Nephron (organoid): ENCODE measurements around the gene MAP4K3.
"Not testable (repeated sequence)": the region's sequence is repeated elsewhere in the genome, so short reads cannot be mapped to it uniquely, and the experiment has no call there.

Experiments used
- H3K27ac Mint-ChIP-seq, 3 experiments: 2 replicates each; pipeline ENCODE4 v1.8.0; 2020; ENCODE audit warnings: mixed read lengths in 3 of 3, mild to moderate bottlenecking in 2 of 3, moderate library complexity in 1 of 3
- H3K27me3 Mint-ChIP-seq: 2 replicates; pipeline ENCODE4 v1.8.0; 2021; ENCODE audit warnings: low read depth, mild to moderate bottlenecking, moderate library complexity, mixed read lengths
- H3K36me3 Mint-ChIP-seq: 2 replicates; pipeline ENCODE4 v1.8.0; 2020; ENCODE audit warnings: low read depth, mixed read lengths
- H3K4me1 Mint-ChIP-seq: 2 replicates; pipeline ENCODE4 v1.8.0; 2020; ENCODE audit warnings: mixed read lengths
- H3K4me3 Mint-ChIP-seq, 3 experiments: 2 replicates each; pipeline ENCODE4 v1.8.0; 2020; ENCODE audit warnings: mild to moderate bottlenecking in 3 of 3, mixed read lengths in 3 of 3, moderate library complexity in 2 of 3
- H3K9me3 Mint-ChIP-seq: 2 replicates; pipeline ENCODE4 v1.8.0; 2020; ENCODE audit warnings: mixed read lengths
- TF ChIP-seq, protein P1 (sequence below), 3 experiments: fragments of 200-600 bp; sonication (generic); IDR thresholded peaks; one replicate each; pipeline ENCODE4 v1.5.0; 2021; ENCODE audit warnings: antibody characterized with exemption in 3 of 3; ENCODE audit not compliant: unreplicated experiment in 3 of 3

MAP4K3 gene

DNA sequence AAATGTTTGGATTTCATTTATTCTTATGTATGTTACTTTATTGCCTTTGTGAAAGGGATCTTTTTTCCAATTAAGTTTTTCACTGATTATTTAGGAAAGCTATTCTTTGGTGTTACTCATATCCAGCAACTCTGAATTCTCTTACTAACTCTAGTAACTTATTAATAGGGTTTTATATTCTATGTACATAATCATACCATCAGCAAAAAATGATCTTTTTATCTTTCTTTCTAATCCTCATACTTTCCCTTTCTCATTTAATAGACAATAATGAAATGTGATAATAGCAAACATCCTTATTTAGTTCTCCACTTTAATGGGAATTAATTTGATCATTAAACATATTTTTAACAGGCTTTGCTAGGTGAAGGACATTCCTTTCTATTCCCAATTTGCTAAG lies 181.0 kb downstream of the MAP4K3 start:
- TF ChIP-seq, protein P1, sequence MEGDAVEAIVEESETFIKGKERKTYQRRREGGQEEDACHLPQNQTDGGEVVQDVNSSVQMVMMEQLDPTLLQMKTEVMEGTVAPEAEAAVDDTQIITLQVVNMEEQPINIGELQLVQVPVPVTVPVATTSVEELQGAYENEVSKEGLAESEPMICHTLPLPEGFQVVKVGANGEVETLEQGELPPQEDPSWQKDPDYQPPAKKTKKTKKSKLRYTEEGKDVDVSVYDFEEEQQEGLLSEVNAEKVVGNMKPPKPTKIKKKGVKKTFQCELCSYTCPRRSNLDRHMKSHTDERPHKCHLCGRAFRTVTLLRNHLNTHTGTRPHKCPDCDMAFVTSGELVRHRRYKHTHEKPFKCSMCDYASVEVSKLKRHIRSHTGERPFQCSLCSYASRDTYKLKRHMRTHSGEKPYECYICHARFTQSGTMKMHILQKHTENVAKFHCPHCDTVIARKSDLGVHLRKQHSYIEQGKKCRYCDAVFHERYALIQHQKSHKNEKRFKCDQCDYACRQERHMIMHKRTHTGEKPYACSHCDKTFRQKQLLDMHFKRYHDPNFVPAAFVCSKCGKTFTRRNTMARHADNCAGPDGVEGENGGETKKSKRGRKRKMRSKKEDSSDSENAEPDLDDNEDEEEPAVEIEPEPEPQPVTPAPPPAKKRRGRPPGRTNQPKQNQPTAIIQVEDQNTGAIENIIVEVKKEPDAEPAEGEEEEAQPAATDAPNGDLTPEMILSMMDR (IDR thresholded peaks at IDR 0.05; ENCODE audit: unreplicated experiment in 3 of 3): no peak
- H3K27ac Mint-ChIP-seq: no peak overlapping the region
- peaks cover 76% of the 10 kb centered on the region for H3K36me3 Mint-ChIP-seq
- H3K9me3 Mint-ChIP-seq: peaks cover 11% of the 10 kb centered on the region
- no peaks in the 10 kb centered on the region for H3K27me3 Mint-ChIP-seq
- H3K4me1 Mint-ChIP-seq: no peaks in the 10 kb centered on the region
- no peak overlapping the region for H3K4me3 Mint-ChIP-seq

DNA sequence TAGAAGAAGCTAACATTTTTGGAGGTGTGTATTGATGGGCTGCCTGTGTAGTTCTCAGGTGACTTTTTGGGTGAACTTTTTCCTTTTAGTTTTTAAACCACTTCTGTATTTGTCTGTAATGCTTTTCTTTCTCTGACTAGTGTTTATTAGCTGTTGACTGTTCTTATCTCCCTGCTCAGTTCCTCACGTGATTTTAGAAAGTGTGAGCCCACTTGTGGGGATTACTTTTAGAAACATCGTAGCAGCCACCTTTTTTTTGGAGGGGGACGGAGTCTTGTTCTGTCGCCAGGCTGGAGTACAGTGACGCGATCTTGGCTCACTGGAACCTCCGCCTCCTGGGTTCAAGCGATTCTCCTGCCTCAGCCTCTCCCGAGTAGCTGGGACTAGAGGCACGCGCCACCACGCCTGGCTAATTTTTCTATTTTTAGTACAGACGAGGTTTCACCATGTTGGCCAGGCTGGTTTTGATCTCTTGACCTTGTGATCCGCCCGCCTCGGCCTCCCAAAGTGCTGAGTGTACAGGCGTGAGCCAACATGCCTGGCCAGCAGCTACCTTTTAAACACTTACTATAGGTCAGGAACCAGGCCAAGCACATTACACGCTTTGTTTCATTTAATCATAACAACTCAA lies 184.1 kb downstream of the MAP4K3 start:
- H3K36me3 Mint-ChIP-seq: peaks cover 72% of the 10 kb centered on the region
- no peaks in the 10 kb centered on the region for H3K4me1 Mint-ChIP-seq
- H3K4me3 Mint-ChIP-seq: no peak overlapping the region
- no peaks in the 10 kb centered on the region for H3K27me3 Mint-ChIP-seq
- H3K27ac Mint-ChIP-seq: no peak overlapping the region
- TF ChIP-seq, protein P1 (IDR thresholded peaks at IDR 0.05; ENCODE audit: unreplicated experiment in 3 of 3): no peak
- H3K9me3 Mint-ChIP-seq: peaks cover 9% of the 10 kb centered on the region

DNA sequence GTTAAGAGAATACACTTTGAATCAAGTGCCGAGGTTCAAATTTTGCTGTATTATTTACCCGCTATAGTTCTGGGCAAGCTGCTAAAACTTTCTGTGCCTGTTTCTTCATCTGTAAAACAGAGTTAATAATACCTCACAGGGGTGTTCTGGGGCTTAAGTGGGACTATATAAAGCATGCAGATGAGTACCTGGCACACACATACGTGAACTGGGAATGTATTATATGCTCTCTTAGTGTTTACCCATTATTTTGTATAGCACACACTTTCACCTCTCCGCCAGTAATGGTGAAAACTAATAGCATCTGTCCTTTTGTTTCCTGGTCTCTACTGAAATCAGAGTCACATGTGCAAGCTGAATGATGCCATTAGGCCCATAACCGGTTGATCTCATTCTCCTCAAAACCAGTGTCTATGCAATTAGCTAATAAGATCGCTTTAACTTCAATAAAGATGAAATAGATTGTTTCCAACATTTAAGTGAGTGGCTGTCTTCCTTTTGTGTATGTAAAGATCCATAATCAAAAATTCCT lies 189.5 kb downstream of the MAP4K3 start:
- no peak overlapping the region for H3K27ac Mint-ChIP-seq
- no peaks in the 10 kb centered on the region for H3K4me1 Mint-ChIP-seq
- peaks cover 4% of the 10 kb centered on the region for H3K27me3 Mint-ChIP-seq
- H3K9me3 Mint-ChIP-seq: peaks cover 4% of the 10 kb centered on the region
- TF ChIP-seq, protein P1 (IDR thresholded peaks at IDR 0.05; ENCODE audit: unreplicated experiment in 3 of 3): no peak
- peaks cover 43% of the 10 kb centered on the region for H3K36me3 Mint-ChIP-seq
- no peak overlapping the region for H3K4me3 Mint-ChIP-seq

DNA sequence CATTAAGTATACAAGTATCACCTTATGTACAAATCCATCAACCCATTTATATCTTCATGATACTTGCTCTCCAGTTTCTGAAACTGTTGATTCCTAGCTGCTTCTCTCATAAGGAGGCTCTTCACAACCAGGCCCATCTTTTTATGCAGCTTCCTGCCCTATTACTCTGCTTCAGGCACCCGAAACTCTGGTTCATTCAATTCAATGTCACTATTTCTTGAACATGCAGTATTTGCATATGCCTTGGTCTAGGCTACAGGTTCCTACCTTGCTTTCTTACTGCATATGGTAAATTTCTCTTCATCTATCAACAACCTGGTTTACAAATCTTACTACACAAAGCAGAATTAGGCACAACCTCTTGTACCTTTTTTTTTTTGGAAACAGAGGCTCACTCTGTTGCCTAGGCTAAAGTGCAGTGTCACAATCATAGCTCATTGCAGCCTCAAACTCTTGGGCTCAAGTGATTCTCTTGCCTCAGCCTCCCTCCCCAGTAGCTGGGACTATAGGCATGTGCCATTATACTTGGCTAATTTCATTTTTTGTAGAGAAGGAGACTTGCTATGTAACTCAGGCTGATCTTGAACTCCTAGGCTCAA lies 190.6 kb downstream of the MAP4K3 start:
- Mint-ChIP-seq H3K4me3 (no peak overlapping the region), H3K36me3 (peaks cover 32% of the 10 kb centered on the region), H3K27me3 (peaks cover 4% of the 10 kb centered on the region), H3K9me3 (peaks cover 3% of the 10 kb centered on the region), H3K4me1 (no peaks in the 10 kb centered on the region), H3K27ac (no peak overlapping the region)
- TF ChIP-seq, protein P1 (IDR thresholded peaks at IDR 0.05; ENCODE audit: unreplicated experiment in 3 of 3): no peak

DNA sequence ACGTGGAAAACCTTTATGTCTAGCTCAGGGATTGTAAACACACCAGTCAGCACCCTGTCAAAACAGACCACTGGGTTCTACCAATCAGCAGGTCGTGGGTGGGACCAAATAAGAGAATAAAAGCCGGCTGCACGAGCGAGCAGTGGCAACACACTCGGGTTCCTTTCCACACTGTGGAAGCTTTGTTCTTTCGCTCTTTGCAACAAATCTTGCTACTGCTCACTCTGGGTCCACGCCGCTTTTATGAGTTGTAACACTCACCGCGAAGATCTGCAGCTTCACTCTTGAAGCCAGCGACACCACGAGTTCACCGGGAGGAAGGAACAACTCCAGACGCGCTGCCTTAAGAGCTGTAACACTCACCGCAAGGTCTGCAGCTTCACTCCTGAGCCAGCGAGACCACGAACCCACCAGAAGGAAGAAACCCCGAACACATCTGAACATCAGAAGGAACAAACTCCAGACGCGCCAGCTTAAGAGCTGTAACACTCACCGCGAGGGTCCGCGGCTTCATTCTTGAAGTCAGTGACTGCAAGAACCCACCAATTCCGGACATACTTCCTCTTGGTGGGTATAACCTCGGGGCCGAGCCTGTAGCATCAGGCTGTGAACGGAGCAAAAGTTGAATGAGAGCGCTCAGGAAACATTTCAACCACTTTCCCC lies 192.0 kb downstream of the MAP4K3 start:
- H3K36me3 Mint-ChIP-seq: peaks cover 21% of the 10 kb centered on the region
- not testable (repeated sequence) for H3K9me3 Mint-ChIP-seq, H3K4me3 Mint-ChIP-seq, H3K27ac Mint-ChIP-seq, H3K27me3 Mint-ChIP-seq, H3K4me1 Mint-ChIP-seq

DNA sequence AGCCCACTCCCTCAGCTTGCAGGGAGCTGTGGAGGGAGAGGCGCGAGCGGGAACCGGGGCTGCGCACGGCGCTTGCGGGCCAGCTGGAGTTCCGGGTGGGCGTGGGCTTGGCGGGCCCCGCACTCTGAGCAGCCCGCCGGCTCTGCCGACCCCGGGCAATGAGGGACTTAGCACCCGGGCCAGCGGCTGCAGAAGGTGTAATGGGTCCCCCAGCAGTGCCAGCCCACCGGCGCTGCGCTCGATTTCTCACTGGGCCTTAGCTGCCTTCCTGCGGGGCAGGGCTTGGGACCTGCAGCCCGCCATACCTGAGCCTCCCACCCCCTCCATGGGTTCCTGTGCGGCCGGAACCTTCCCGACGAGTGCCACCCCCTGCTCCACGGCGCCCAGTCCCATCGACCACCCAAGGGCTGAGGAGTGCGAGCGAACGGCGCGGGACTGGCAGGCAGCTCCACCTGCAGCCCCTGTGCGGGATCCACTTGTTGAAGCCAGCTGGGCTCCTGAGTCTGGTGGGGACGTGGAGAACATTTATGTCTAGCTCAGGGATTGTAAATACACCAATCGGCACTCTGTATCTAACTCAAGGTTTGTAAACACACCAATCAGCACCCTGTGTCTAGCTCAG lies 192.7 kb downstream of the MAP4K3 start:
- not testable (repeated sequence) for H3K27ac Mint-ChIP-seq, H3K9me3 Mint-ChIP-seq, H3K4me1 Mint-ChIP-seq, H3K27me3 Mint-ChIP-seq, H3K4me3 Mint-ChIP-seq
- peaks cover 21% of the 10 kb centered on the region for H3K36me3 Mint-ChIP-seq
